Endothelial cell of umbilical vein (primary cell): ENCODE data around the gene OR9Q1. TPM values are rescaled to one million over a fixed set of nuclear protein-coding genes. Genes with fewer than 3 reads are reported as not detected.

Source experiments
- BruUV-seq: library from RNA; stranded (reverse); fragments of 400-500 nt; replicated peaks from 2 replicates; lab custom pipeline; 2021; lab: Mats Ljungman, UMichigan
- CTCF ChIA-PET: fragments of 300-600, 350-600 bp; sonication (Branson Sonifier 250); formaldehyde crosslinking; loops from one replicate; lab custom pipeline; 2021; ENCODE audit warnings: antibody characterized with exemption, inconsistent platforms; lab: Charles Lee
- POLR2A ChIA-PET: fragments of 300-600, 350-600 bp; sonication (Branson Sonifier 250); formaldehyde crosslinking; loops from one replicate; lab custom pipeline; 2021; ENCODE audit warnings: antibody characterized with exemption, inconsistent platforms; lab: Charles Lee
- DNase-seq: peaks from one replicate; pipeline ENCODE4 v3.0.0-alpha.2; 2011; ENCODE audit warnings: low read depth, low spot score
- FAIRE-seq: peaks from 2 replicates; lab custom pipeline; 2011; peaks lifted over from hg19 to GRCh38; lab: Jason Lieb, UNC
- H2AFZ ChIP-seq: 2 replicates; pipeline ENCODE4 v1.6.0; 2012; ENCODE audit warnings: low read depth, low read length, control low read depth, inconsistent platforms
- H3K27ac ChIP-seq: 2 replicates; pipeline ENCODE4 v1.5.1; 2011; ENCODE audit warnings: low read depth, mild to moderate bottlenecking, control low read depth, low read length, moderate library complexity; ENCODE audit not compliant: insufficient read depth
- H3K27me3 ChIP-seq, 2 experiments: 2 replicates each; pipeline versions ENCODE4 v1.6.0 to v1.6.1; 2011; ENCODE audit warnings: low read length in 2 of 2, mixed read lengths in 1 of 2; ENCODE audit not compliant: control insufficient read depth in 2 of 2, insufficient read depth in 2 of 2
- H3K36me3 ChIP-seq, 2 experiments: 2 replicates in 1 of 2; 3 replicates in 1 of 2; pipeline ENCODE4 v1.5.1; 2011; ENCODE audit warnings: low read length in 2 of 2, mild to moderate bottlenecking in 1 of 2, moderate library complexity in 1 of 2; ENCODE audit not compliant: control insufficient read depth in 2 of 2, insufficient read depth in 2 of 2; ENCODE audit errors: extremely low read depth in 1 of 2
- H3K4me1 ChIP-seq: 3 replicates; pipeline ENCODE4 v1.5.1; 2011; ENCODE audit warnings: mild to moderate bottlenecking, low read length; ENCODE audit not compliant: control insufficient read depth, insufficient read depth; ENCODE audit errors: extremely low read depth
- H3K4me2 ChIP-seq: 2 replicates; pipeline ENCODE4 v1.6.1; 2011; ENCODE audit warnings: low read length, control low read depth, mixed read lengths; ENCODE audit not compliant: insufficient read depth
- H3K4me3 ChIP-seq, 3 experiments: fragments of 200-600 bp in 1 of 3; sonication (generic), shearing (Covaris generic) in 1 of 3; replicated peaks in 1 of 3; 2 replicates each; pipeline ENCODE4 v1.5.1; 2011 to 2016; ENCODE audit warnings: control low read depth in 3 of 3, low read length in 3 of 3, mild to moderate bottlenecking in 2 of 3, inconsistent platforms in 1 of 3, low read depth in 1 of 3, moderate library complexity in 1 of 3; ENCODE audit not compliant: insufficient read depth in 1 of 3
- H3K79me2 ChIP-seq: 2 replicates; pipeline ENCODE4 v1.6.0; 2012; ENCODE audit warnings: low read length, inconsistent platforms; ENCODE audit not compliant: control insufficient read depth, insufficient read depth
- H3K9ac ChIP-seq: replicated peaks from 2 replicates; pipeline ENCODE3; 2011; ENCODE audit warnings: low read length, control low read depth; ENCODE audit not compliant: insufficient read depth; ENCODE audit errors: extremely low read depth
- H3K9me1 ChIP-seq: replicated peaks from 3 replicates; pipeline ENCODE4 v1.6.0; 2011; ENCODE audit warnings: mild to moderate bottlenecking, low read length; ENCODE audit not compliant: control insufficient read depth, insufficient read depth; ENCODE audit errors: extremely low read depth
- H3K9me3 ChIP-seq: replicated peaks from 2 replicates; pipeline ENCODE4 v1.5.1; 2012; ENCODE audit warnings: low read length, inconsistent platforms; ENCODE audit not compliant: control insufficient read depth, insufficient read depth
- H4K20me1 ChIP-seq: replicated peaks from 2 replicates; pipeline ENCODE3; 2011; ENCODE audit warnings: mild to moderate bottlenecking, low read length; ENCODE audit not compliant: control insufficient read depth, insufficient read depth; ENCODE audit errors: extremely low read depth
- CTCF ChIP-seq, 2 donors: IDR thresholded peaks; 1 replicate in 1 of 2; 2 replicates in 1 of 2; pipeline ENCODE4 v1.5.1; 2011; ENCODE audit warnings: low read length in 2 of 2, mild to moderate bottlenecking in 2 of 2, moderate library complexity in 2 of 2, control low read depth in 1 of 2, inconsistent platforms in 1 of 2, low read depth in 1 of 2; ENCODE audit not compliant: insufficient read depth in 1 of 2; ENCODE audit errors: extremely low read depth in 1 of 2
- EZH2 ChIP-seq: IDR thresholded peaks from 2 replicates; pipeline ENCODE4 v1.6.1; 2012; ENCODE audit warnings: borderline replicate concordance, low read depth, mild to moderate bottlenecking, moderate library complexity, low read length, inconsistent platforms; ENCODE audit not compliant: severe bottlenecking
- FOS ChIP-seq: IDR thresholded peaks from 2 replicates; pipeline ENCODE4 v1.6.1; 2011; ENCODE audit warnings: mild to moderate bottlenecking, low read length, moderate library complexity, borderline replicate concordance; ENCODE audit not compliant: insufficient read depth
- GATA2 ChIP-seq: IDR thresholded peaks from 2 replicates; pipeline ENCODE4 v1.7.0; 2011; ENCODE audit warnings: low read depth, mild to moderate bottlenecking, moderate library complexity, mixed read lengths, low read length; ENCODE audit not compliant: insufficient read length, insufficient read depth
- JUN ChIP-seq: IDR thresholded peaks from 2 replicates; pipeline ENCODE4 v1.6.1; 2011; ENCODE audit warnings: borderline replicate concordance, low read depth; ENCODE audit not compliant: insufficient read length, insufficient read depth
- MAX ChIP-seq: IDR thresholded peaks from 2 replicates; pipeline ENCODE4 v1.6.1; 2011; ENCODE audit not compliant: insufficient read depth, insufficient read length
- MYC ChIP-seq: IDR thresholded peaks from one replicate; pipeline ENCODE4 v1.6.1; 2011; ENCODE audit warnings: mild to moderate bottlenecking, low read depth, low read length
- POLR2A ChIP-seq: IDR thresholded peaks from 2 replicates; pipeline ENCODE4 v1.6.1; 2012; ENCODE audit warnings: low read depth, mild to moderate bottlenecking, control low read depth, low read length
- POLR2AphosphoS5 ChIP-seq: IDR thresholded peaks from 2 replicates; pipeline ENCODE4 v1.6.1; 2012; ENCODE audit warnings: low read depth, mild to moderate bottlenecking, control low read depth, low read length, moderate library complexity; ENCODE audit not compliant: insufficient read depth
- dilution Hi-C: fragments of 300-500 bp; cut with MboI; formaldehyde crosslinking; loops from one replicate; pipeline ENCODE4 v1.15.0; 2019; ENCODE audit warnings: low sequenced_read_pairs; ENCODE audit not compliant: extremely low pct_ligation_motif_present
- intact Hi-C: fragments of 100-400 bp; cut with micrococcal nuclease; formaldehyde crosslinking; loops from one replicate; pipeline ENCODE4 v1.10.0; 2022
- polyA plus RNA-seq, 4 experiments: library from polyadenylated mRNA; depleted of rRNA in 3 of 4; stranded (reverse) in 3 of 4; unstranded in 1 of 4; fragments of >200 nt; gene quantifications; 2 replicates each; pipeline versions ENCODE4 v1.2.1 to v1.2.3, GENCODE V29; 2011 to 2012; ENCODE audit warnings: missing spikeins in 1 of 4
- total RNA-seq: library from RNA; stranded (reverse); gene quantifications from 2 replicates; pipeline ENCODE4 v1.2.3, GENCODE V29; 2021

OR9Q1 gene
- total and polyA plus RNA-seq, 2 donors (not counting 3 experiments of a cell fraction or from before 2014, with no cell fraction given) = not detected

- Histone ChIP-seq H3K9ac (no peak within 1 kb of the TSS), H3K79me2 (no peaks in the 10 kb centered on the region), H3K36me3 (no peaks in the 10 kb centered on the region), H3K27ac (no peak within 1 kb of the TSS), H3K9me1 (no peaks in the 10 kb centered on the region), H3K4me2 (no peak within 1 kb of the TSS), H2AFZ (no peak within 1 kb of the TSS), H3K4me3 (no peak within 1 kb of the TSS), H3K27me3 (no peaks in the 10 kb centered on the region), H4K20me1 (no peaks in the 10 kb centered on the region), H3K4me1 (no peaks in the 10 kb centered on the region), H3K9me3 (no peaks in the 10 kb centered on the region)
- DNase-seq (no peak), FAIRE-seq (no peak)
- no peak for TF ChIP-seq EZH2
- TF ChIP-seq POLR2AphosphoS5 = no peak
- TF ChIP-seq MYC = no peak
- no peak for TF ChIP-seq GATA2
- no peak for TF ChIP-seq POLR2A
- TF ChIP-seq FOS = no peak
- TF ChIP-seq MAX = no peak
- no peak for TF ChIP-seq JUN
- no peak for TF ChIP-seq CTCF (IDR thresholded peaks at IDR 0.05; ENCODE audit: extremely low read depth in 1 of 2, insufficient read depth in 1 of 2, low read depth in 1 of 2, low read length in 2 of 2)
- CTCF ChIA-PET = no interaction called here
- BruUV-seq = no TSS peak
- dilution Hi-C loops = no loop called here
- intact Hi-C loops = no loop called here
- POLR2A ChIA-PET = no interaction called here
Observed at GRCh38 chr11:58188770-58189169, 165.1 kb downstream of the OR9Q1 start, which contains the start of gene OR9Q2. Gene OR9Q2, plus strand, starts transcription at chr11:58189070. Its CDS starts 1,421 bp downstream, at chr11:58190491.
